SK-N-MC (cell line): ENCODE data around the gene MAPK6.
"Not testable (repeated sequence)": the region's sequence is repeated elsewhere in the genome, so short reads cannot be mapped to it uniquely, and the experiment has no call there.

Experiments used
- DNase-seq: peaks from one replicate; pipeline ENCODE4 v3.0.0-alpha.2; 2011; ENCODE audit warnings: low read depth, low spot score
- H3K27ac ChIP-seq: fragments of 200-600 bp; sonication (generic); 2 replicates; pipeline ENCODE4 v1.5.1; 2016; ENCODE audit warnings: mixed run types
- H3K36me3 ChIP-seq: fragments of 200-600 bp; sonication (generic); 2 replicates; pipeline ENCODE4 v1.6.1; 2017; ENCODE audit warnings: antibody characterized with exemption, low read length, mixed read lengths; ENCODE audit not compliant: insufficient read depth
- H3K4me3 ChIP-seq: fragments of 200-600 bp; sonication (generic); 2 replicates; pipeline ENCODE4 v1.5.1; 2016
- H3K9ac ChIP-seq: fragments of 200-600 bp; sonication (generic); 2 replicates; pipeline ENCODE4 v1.8.0; 2017; ENCODE audit warnings: mixed run types, mixed read lengths; ENCODE audit not compliant: insufficient read length
- H3K9me3 ChIP-seq: fragments of 200-600 bp; sonication (generic); 2 replicates; pipeline ENCODE4 v1.6.1; 2017; ENCODE audit warnings: low read depth, mild to moderate bottlenecking, antibody characterized with exemption, low read length, moderate library complexity, mixed read lengths
- EZH2 ChIP-seq: fragments of 200-600 bp; sonication (generic); IDR thresholded peaks from one replicate; pipeline ENCODE4 v1.6.1; 2017; ENCODE audit warnings: antibody characterized with exemption
- FOXP2 ChIP-seq: optimal IDR thresholded peaks from 2 replicates; pipeline ENCODE3; 2011; ENCODE audit warnings: mild to moderate bottlenecking, moderate library complexity; ENCODE audit not compliant: insufficient read depth; ENCODE audit errors: extremely low read length, control extremely low read depth
- POLR2AphosphoS5 ChIP-seq: IDR thresholded peaks from 2 replicates; pipeline ENCODE4 v1.6.1; 2012; ENCODE audit warnings: mild to moderate bottlenecking, low read depth, low read length, borderline replicate concordance

The MAPK6 gene

DNA sequence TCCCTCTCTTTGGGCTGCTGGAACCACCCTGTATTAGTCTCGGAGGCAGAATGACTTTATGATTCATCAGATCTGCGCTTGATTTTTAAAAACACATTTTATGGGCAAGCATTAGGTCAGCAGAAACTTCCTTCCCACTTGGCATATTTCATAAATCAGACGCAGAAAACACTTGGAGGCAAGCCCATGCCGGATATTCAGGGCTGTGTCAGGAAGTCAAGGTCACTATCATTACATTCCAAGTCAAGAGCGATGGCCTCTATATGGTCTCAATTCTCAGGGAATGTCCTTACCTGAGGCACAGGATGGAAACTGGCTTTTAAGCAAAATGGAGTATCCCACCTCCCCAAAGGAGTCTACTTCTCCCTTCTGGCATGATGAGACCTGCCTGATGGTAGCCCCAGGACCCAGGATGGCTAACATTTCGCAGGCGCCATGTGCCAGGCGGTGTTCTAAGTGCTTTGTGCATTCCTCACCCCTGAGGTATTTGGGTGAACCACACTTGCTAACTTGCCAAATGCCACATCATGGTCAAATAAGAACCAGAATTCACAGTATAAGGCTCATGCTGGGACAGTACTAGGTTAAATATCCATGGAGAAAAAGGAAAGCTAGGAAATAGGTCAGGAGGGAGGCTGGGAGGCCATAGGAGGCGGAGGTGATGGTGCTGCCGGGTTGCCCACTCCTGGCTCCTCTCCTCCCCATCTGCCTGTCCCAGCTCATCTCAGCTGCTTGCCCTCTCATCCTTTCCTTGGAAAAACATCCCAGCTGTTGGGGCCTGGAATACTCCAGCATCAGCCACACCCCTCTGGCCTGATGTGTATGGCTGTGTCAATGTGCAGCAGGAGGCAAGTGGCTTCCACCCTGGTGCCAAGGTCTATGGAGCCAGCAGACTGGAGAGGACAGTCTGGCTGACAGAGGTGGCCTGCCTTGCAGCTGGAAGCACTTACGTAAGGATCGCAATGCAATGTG, 74.8 kb downstream of the MAPK6 start:
- no peak overlapping the region for H3K9ac ChIP-seq
- TF ChIP-seq POLR2AphosphoS5 (no peak), FOXP2 (no peak), EZH2 (no peak)
- no peak for DNase-seq
- H3K4me3 ChIP-seq: no peak overlapping the region
- H3K27ac ChIP-seq: no peak overlapping the region
- no peaks in the 10 kb centered on the region for H3K9me3 ChIP-seq
- H3K36me3 ChIP-seq: no peaks in the 10 kb centered on the region

- no peak for TF ChIP-seq FOXP2
- TF ChIP-seq EZH2: no peak
- TF ChIP-seq POLR2AphosphoS5: no peak
- Histone ChIP-seq H3K27ac (no peak overlapping the region), H3K9me3 (no peaks in the 10 kb centered on the region), H3K9ac (no peak overlapping the region), H3K36me3 (no peaks in the 10 kb centered on the region), H3K4me3 (no peak overlapping the region)
- no peak for DNase-seq
Measured at GRCh38 chr15:52094811-52095584, 76.0 kb downstream of the MAPK6 start.

DNA sequence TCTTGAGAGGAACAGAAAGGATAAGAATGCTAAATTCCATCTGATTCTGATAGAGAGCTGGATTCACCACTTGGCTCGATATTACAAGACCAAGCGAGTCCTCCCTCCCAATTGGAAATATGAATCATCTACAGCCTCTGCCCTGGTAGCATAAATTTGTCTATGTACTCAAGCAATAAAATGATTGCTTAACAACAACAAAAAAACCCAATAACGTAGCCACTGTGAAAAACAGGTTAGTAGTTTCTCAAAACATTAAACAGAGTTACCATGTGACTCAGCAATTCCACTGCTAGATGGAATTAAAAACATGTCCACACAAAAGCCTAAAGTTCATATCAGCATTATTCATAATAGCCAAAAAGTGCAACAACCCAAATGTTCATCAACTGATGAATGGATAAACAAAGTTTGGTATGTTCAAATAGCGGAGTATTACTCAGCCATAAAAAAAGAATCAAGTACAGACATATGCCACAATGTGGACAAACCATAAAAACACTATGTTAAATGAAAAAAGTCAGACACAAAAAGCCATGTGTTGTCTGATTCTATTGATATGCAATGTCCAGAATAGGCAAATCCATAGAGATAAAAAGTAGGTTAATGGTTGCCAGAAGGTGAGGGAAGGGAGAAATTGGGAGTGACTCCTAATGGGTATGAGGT, 76.7 kb downstream of the MAPK6 start:
- no peaks in the 10 kb centered on the region for H3K36me3 ChIP-seq
- DNase-seq: no peak
- no peak overlapping the region for H3K27ac ChIP-seq
- H3K4me3 ChIP-seq: no peak overlapping the region
- no peaks in the 10 kb centered on the region for H3K9me3 ChIP-seq
- no peak overlapping the region for H3K9ac ChIP-seq
- TF ChIP-seq FOXP2: no peak
- no peak for TF ChIP-seq EZH2
- no peak for TF ChIP-seq POLR2AphosphoS5

DNA sequence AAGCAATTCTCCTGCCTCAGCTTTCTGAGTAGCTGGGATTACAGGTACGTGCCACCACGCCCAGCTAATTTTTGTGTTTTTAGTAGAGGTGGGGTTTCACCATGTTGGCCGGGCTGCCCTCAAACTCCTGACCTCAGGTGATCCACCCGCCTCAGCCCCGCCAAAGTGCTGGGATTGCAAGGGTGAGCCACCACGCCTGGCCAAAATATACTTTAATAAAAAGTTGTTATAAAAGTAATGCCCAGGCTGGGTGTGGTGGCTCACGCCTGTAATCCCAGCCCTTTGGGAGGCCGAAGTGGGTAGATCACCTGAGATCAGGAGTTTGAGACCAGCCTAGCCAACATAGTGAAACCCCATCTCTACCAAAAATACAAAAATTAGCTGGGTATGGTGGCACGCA, 77.5 kb downstream of the MAPK6 start:
- not testable (repeated sequence) for H3K9ac ChIP-seq, H3K9me3 ChIP-seq, H3K27ac ChIP-seq, H3K36me3 ChIP-seq, H3K4me3 ChIP-seq, DNase-seq

DNA sequence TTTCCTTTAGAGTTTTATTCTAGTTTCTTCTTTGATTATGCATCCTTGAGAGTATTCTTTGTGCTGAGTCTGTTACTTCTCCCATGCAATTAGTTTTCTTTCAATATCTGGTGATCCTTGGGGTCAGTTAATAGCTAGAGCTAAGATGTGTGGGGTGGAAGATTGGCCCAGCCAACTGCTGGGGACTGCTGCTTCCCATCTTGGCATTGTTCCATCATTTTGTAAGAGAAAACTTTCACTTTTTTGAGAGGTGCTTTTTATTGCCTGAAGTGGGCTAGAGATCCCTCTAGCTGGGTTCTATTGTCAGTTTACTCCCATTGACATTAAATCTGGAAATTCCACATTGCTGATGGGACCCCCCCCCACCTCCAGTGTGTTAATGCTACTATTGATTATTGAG, 78.2 kb downstream of the MAPK6 start:
- Histone ChIP-seq H3K36me3 (no peaks in the 10 kb centered on the region), H3K4me3 (no peak overlapping the region), H3K27ac (no peak overlapping the region), H3K9me3 (no peaks in the 10 kb centered on the region), H3K9ac (no peak overlapping the region)
- TF ChIP-seq FOXP2 (no peak), EZH2 (no peak), POLR2AphosphoS5 (no peak)
- no peak for DNase-seq

DNA sequence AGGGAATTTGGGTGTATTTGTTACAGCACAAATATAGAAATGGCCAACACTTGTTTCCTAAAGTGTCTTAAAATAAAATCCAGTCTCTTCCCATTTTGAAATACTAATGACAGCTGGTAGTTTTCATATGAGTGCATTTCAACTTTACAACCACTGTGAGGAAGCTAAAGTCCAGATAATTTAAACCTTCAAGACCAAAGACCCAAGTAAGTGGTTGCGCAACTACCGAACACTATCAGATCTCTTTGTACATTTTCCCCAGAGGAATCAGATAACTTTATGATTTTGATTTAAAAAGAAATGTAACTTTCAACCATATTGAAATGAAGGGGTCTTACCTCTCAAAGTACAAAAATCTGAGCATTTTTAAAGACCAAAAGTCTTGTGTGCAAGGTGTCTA, 79.3 kb downstream of the MAPK6 start:
- Histone ChIP-seq H3K4me3 (no peak overlapping the region), H3K36me3 (no peaks in the 10 kb centered on the region), H3K27ac (no peak overlapping the region), H3K9me3 (no peaks in the 10 kb centered on the region), H3K9ac (no peak overlapping the region)
- no peak for DNase-seq
- TF ChIP-seq FOXP2: no peak
- no peak for TF ChIP-seq POLR2AphosphoS5
- no peak for TF ChIP-seq EZH2

- DNase-seq: no peak
- TF ChIP-seq EZH2: no peak
- TF ChIP-seq POLR2AphosphoS5: no peak
- no peak for TF ChIP-seq FOXP2
- Histone ChIP-seq H3K36me3 (no peaks in the 10 kb centered on the region), H3K4me3 (no peak overlapping the region), H3K9me3 (no peaks in the 10 kb centered on the region), H3K9ac (no peak overlapping the region), H3K27ac (no peak overlapping the region)
Measured at GRCh38 chr15:52099651-52100272, 80.7 kb downstream of the MAPK6 start.

DNA sequence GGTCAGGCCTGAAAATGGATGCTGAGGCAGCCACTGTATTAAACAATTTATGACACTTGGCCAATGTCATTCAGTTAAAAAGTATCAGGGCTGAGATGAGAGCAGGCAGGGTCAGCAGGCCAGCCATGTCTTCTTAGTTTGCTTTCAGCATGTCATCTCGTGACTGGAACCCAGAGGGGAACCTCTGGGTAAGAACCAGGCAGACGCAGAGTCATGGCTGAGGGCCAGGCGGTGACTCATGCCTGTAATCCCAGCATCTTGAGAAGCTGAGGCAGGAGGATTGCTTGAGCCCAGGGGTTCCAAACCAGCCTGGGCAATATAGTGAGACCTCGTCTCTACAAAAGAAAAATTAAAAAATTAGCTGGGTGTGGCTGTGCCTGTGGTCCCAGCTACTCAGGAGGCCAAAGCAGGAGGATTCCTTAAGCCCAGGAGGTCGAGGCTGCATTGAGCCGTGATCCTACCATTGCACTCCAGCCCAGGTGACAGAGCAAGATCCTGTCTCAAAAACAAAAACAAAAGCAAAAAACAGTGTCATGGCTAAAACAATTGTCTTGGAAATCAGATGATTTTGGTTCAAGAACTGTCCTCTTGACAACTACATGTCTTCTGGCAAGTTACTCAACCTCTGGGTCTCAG, 81.9 kb downstream of the MAPK6 start:
- Histone ChIP-seq H3K9me3 (no peaks in the 10 kb centered on the region), H3K4me3 (no peak overlapping the region), H3K9ac (no peak overlapping the region), H3K36me3 (no peaks in the 10 kb centered on the region), H3K27ac (no peak overlapping the region)
- TF ChIP-seq POLR2AphosphoS5: no peak
- no peak for TF ChIP-seq EZH2
- TF ChIP-seq FOXP2: no peak
- no peak for DNase-seq
